ENCODE data around the gene NHLRC4.

The NHLRC4 gene

GRCh38 chr16:576197-576822 is 9.5 kb downstream of the NHLRC4 start (continued):
- TF ChIP-seq KLF10 (tag by site-specific recombination; IDR thresholded peaks at IDR 0.05), result no peak
- no peak for TF ChIP-seq ZNF132 (tag by site-specific recombination; IDR thresholded peaks at IDR 0.05; ENCODE audit: borderline replicate concordance)
- no peak for TF ChIP-seq ZNF24 (tag by site-specific recombination; IDR thresholded peaks at IDR 0.05)

GRCh38 chr16:576823-577201 is 10.0 kb downstream of the NHLRC4 start:
- Histone ChIP-seq H3K9me3 (ENCODE audit: control insufficient read depth, insufficient read depth, low read depth, low read length) (no peaks in the 10 kb centered on the region), H3K4me3 (ENCODE audit: low read depth, low read length) (no peak overlapping the region), H3K36me3 (ENCODE audit: control insufficient read depth in 2 of 2, insufficient read depth in 1 of 2, low read length in 2 of 2) (peaks cover 0 to 57% of the 10 kb centered on the region in 2 experiments; a peak in 1 of 3 replicates), H3K4me1 (ENCODE audit: control insufficient read depth, insufficient read depth, low read length) (no peaks in the 10 kb centered on the region), H3K27ac (ENCODE audit: extremely low read depth, low read depth, low read length) (no peak overlapping the region)
- CTCF ChIA-PET, result interaction anchor here (0.6 to 1.2 kb wide), 4 partner anchors 18 to 91 kb away, joined by 3 to 4 read pairs (median 3); no protein-coding TSS in a partner anchor
- POLR2A ChIA-PET, result interaction anchor here (1.2 kb wide), 1 partner anchor 12 kb away, joined by 3 read pairs; no protein-coding TSS in a partner anchor
- no peak for TF ChIP-seq ZNF24 (tag by site-specific recombination; IDR thresholded peaks at IDR 0.05)
- peak; percentile 30 for TF ChIP-seq SP2 (tag by site-specific recombination; IDR thresholded peaks at IDR 0.05)
- TF ChIP-seq ZNF350 (tag by site-specific recombination; IDR thresholded peaks at IDR 0.05), result no peak
- TF ChIP-seq ZNF280C (tag by site-specific recombination; IDR thresholded peaks at IDR 0.05), result no peak
- TF ChIP-seq EGR2 (tag by site-specific recombination; IDR thresholded peaks at IDR 0.05; ENCODE audit: low read depth), result peak; percentile 24; the same call in 1 of the 2 replicates

- ChIA-PET POLR2A (no interaction called here), CTCF (interaction anchor here (0.8 to 1.2 kb wide), 3 partner anchors 17 to 98 kb away, joined by 3 to 4 read pairs (median 3); partner anchors contain the start of gene RHBDL1)
- Histone ChIP-seq H3K27ac (ENCODE audit: extremely low read depth, low read depth, low read length) (no peak overlapping the region), H3K4me3 (ENCODE audit: low read depth, low read length) (no peak overlapping the region), H3K4me1 (ENCODE audit: control insufficient read depth, insufficient read depth, low read length) (no peaks in the 10 kb centered on the region), H3K36me3 (ENCODE audit: control insufficient read depth in 2 of 2, insufficient read depth in 1 of 2, low read length in 2 of 2) (peaks cover 0 to 51% of the 10 kb centered on the region in 2 experiments; a peak in 1 of 3 replicates), H3K9me3 (ENCODE audit: control insufficient read depth, insufficient read depth, low read depth, low read length) (no peaks in the 10 kb centered on the region)
- TF ChIP-seq PBX3 (CRISPR knock-in tag; IDR thresholded peaks at IDR 0.05) (no peak), ZNF146 (tag by site-specific recombination; IDR thresholded peaks at IDR 0.05) (no peak), ZNF558 (tag by site-specific recombination; IDR thresholded peaks at IDR 0.05) (no peak), ZNF157 (tag by site-specific recombination; IDR thresholded peaks at IDR 0.05) (no peak), SALL2 (tag by site-specific recombination; IDR thresholded peaks at IDR 0.05; ENCODE audit: borderline replicate concordance) (no peak), ZFP37 (tag by site-specific recombination; IDR thresholded peaks at IDR 0.05) (no peak), ZNF514 (tag by site-specific recombination; IDR thresholded peaks at IDR 0.05) (no peak), MZF1 (tag by site-specific recombination; IDR thresholded peaks at IDR 0.05; ENCODE audit: borderline replicate concordance) (no peak), ZBTB1 (tag by site-specific recombination; IDR thresholded peaks at IDR 0.05) (no peak), ZNF10 (tag by site-specific recombination; IDR thresholded peaks at IDR 0.05) (no peak), ZNF169 (tag by site-specific recombination; IDR thresholded peaks at IDR 0.05) (no peak), ZNF501 (tag by site-specific recombination; IDR thresholded peaks at IDR 0.05) (no peak), PRDM2 (tag by site-specific recombination; IDR thresholded peaks at IDR 0.05; ENCODE audit: borderline replicate concordance) (no peak), ZNF521 (tag by site-specific recombination; IDR thresholded peaks at IDR 0.05) (no peak)
Observed at GRCh38 chr16:577796-578195, 11.0 kb downstream of the NHLRC4 start.

Data from HEK293 (cell line).